Activated T-cell treated with anti-CD3 and anti-CD28 coated beads for 48 hours (primary cell): ENCODE results near the gene SLC6A9.

Experiments
- DNase-seq: peaks from one replicate; pipeline ENCODE4 v3.0.0-alpha.2; 2020; ENCODE audit warnings: low read depth

The SLC6A9 gene

DNA sequence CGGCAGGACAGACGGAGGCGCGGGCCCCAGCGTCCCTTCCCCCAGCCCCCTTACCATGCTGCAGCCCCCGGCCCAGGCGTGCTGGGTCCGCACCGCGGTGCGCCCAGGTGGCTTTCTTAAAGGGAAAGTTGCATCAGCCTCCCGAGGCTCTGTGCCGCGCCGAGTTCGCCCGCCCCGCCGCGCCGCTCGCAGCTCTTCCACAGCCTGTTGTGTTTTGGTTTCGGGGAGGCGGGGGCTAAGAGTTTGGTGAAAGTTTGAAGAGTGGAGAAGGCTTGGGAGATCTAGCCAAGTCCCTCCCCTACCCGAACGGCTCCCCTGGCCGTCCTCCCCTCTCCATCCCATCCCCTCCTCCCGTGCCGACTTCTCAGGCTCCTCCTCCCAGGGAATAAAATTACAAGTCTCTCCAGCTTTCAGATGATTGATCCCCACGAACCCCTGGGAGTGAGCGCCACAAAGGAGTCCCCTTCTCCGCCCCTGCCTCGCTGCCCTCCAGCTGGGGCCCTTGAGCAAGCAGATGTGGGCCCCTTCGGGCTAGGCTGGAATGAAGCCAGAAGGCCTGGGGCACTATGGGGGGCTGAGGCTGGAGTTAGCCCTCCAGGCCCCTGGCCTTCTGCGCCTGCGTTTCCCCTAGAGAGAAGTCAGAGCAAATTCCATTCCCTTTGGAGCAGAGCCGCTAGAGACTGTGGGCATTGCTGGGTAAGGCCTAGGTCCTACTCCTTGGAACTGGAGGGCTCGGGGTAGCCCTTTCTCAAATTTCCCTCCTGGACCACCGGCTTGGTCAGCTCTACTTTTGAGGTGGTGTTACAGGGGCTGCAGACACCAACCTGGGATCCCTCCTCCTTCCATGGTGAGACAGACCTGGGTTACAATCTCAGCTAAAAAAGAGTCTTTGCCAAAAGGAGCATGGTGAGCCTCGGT lies at the start of gene SLC6A9:
SLC6A9 (minus strand) TSS at position 211 of the 918 bp plus-strand sequence. CDS start 7,185 bp downstream, outside the sequence.
- DNase-seq: peak; percentile 44

DNA sequence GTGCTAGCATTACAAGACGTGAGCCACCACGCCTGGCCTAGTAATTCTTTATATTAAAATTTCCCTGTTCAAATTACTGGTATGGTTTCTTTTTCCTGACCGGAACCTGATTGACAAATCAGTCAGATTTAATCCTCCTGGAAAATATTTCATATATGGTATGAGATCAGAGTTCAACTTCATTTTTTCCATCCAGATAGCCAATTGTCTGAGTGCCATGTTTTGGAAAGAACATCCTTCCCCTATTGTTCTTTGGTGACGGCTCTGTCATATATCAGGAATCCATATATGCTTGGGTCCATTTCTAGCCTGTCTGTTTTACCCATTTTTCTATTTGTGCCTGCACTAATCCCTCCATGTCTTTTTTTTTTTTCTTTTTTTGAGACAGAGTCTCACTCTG lies 48.3 kb upstream of the SLC6A9 start:
- no peak for DNase-seq

DNA sequence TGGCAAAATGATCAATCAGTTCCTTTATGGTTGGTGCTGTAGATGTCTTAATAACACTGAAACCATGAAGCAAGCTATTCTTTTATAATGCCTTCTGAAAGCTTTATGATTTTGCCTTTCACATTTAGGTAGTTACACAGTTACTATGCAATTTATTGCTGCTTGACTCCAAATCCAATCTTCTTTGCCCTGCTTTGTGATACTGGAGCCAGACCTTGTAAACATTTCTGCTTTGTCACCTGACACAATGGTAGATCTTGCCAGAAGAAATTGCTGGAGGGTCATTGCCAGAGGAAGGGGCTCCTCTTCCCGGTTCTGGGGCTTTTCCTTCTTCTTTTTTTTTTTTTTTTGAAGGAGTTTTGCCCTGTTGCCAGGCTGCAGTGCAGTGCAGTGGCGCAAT lies 46.8 kb upstream of the SLC6A9 start:
- DNase-seq: no peak

- DNase-seq: no peak
These were observed 46.2 kb upstream of the SLC6A9 start for GRCh38 chr1:44077421-44077820.

DNA sequence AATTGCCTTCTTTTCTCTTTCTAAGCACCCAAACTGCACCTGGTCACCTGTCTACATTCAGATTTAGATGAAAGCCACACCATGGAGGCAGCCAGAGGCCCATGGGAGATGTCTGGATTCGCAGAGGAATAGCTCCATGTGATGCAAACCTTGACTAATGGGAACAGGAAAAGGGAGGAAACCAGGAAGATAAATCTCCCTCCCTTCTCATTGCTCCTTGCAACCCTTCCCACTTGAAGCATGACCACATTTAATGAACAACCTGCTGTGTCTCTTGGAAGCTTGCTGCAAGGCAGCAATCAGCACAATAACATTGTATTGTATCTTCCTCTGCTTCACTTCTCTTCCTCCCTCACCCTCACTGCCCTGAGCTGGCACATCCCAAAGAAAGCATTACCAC lies 44.8 kb upstream of the SLC6A9 start:
- no peak for DNase-seq

GRCh38 chr1:44074415-44074814 lies 43.2 kb upstream of the SLC6A9 start:
- no peak for DNase-seq

DNA sequence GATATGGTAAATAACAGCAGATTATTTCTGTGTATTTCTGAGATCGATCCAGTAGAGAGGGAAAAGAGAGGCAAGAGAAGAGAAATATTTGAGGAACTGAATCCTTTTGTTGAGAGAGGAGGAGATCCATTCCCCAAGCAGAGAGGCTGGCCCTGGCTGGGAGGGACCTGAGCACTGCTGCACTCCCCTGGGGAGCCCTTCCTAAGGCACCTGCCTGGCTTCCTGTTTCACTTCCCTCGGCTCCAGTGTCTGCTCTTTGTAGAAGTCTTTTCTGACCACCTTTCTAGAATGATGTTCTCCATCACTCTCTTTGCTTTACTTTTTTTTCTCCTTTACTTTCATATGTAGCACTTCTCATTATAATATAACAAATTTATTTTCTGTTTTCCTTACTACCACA lies 42.3 kb upstream of the SLC6A9 start:
- DNase-seq: no peak

DNA sequence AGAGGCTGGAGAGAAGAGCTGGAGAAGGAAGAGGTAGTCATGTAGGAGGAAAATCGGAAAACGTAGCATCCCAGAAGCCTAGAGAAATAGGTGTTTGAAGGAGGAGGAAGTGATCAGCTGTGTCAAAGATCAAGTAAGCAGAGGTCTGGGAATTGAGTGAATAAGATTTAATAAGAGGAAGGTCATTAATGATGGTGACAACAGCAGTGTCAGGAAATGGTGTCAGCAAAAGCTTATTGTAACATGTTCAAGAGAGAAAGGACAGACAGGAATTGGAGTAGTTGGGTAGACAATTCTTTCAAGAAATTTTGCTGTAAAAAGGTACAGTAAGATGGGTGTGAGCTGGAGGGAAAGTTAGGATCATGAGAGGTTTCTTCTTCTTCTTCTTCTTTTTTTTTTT lies 41.6 kb upstream of the SLC6A9 start:
- DNase-seq: no peak

- no peak for DNase-seq
These were observed 40.9 kb upstream of the SLC6A9 start for GRCh38 chr1:44072204-44072603.

- DNase-seq: no peak
These were observed 40.2 kb upstream of the SLC6A9 start for GRCh38 chr1:44071461-44071860.

DNA sequence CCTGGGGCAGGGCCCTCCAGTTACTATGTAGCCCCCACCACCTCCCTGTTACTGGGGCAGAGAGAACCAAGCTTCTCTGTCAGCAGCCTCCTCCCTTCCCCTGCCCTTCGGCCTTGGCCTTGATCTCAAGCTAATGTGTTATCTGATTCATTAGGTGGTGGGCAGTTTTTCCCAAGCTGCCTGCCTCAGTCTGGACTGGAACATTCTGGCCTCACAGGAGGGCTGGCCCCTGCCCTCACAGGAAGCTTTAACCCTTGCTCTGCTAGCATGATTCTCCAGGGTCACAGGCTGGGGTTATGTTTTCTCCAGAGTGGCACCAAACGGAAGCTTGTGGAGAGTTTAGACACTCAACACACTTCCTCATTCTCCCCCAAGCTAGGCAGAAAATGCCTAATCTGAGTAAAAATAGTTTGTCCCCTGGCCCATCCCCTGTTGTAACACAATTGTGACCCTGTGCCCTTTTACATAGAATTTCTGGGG lies 37.2 kb upstream of the SLC6A9 start:
- DNase-seq: no peak

DNA sequence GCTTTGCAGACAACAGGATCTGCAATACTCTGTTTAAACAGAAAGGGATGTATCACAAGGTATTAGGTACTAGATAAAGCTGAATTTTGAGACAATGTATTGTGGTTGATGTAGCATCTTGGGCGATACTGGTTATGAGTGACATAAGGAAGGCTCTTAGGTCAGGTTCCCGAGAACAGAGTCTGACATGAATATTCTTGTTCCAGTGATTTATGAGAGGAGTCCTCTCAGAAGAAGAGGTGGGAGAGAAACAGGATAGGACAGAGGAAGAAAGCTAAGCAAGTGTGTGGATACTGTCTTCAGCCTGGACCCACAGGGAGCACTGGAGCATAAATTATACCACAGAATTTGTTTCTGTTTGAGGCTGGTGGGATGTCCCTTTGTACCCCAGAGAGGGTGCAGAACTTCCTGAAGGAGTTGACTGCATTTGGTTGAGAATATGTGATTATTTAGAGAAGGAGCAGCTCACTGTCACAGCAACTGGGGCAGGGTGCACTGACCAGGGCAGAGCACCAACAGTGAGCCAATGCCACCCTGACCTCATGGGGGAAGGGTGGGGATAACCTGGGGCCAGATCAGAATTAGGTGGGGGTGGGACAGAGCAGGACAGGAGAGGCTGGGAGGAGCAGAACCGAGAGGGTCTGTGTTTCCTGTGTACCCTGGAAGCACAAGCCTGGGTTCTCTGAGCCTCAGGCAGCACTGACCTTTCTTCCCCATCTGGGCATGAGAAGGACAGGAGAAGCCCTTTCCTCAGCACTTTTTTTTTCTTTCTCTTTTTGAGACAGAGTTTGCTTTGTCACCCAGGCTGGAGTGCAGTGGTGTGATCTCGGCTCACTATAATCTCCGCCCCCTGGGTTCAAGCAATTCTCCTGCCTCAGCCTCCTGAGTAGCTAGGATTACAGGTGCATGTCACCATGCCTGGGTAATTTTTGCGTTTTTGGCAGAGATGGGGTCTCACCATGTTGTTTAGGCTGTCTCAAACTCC lies 36.3 kb upstream of the SLC6A9 start:
- DNase-seq: no peak

DNA sequence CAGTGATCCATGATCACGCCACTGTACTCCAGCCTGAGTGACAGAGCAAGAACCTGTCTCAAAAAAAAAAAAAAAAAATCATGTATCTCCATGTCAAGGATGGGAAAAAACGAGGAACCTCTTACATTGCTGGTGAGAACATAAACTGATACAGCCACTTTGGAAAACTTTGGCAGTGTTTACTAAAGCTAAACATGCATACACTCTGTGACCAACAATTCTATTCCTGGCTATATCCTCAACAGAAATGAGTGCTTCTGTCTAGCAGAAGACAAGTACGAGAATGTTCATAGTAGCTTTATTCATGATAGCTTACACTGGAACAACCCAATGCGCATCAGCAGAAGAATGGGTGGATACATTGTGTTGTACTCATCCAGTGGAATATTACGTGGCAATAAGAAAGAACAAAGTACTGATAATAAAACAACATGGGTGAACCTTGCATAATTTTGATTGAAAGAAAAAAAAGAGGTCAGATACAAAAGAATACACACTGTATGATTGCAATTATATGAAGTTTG lies 31.5 kb upstream of the SLC6A9 start:
- no peak for DNase-seq

DNA sequence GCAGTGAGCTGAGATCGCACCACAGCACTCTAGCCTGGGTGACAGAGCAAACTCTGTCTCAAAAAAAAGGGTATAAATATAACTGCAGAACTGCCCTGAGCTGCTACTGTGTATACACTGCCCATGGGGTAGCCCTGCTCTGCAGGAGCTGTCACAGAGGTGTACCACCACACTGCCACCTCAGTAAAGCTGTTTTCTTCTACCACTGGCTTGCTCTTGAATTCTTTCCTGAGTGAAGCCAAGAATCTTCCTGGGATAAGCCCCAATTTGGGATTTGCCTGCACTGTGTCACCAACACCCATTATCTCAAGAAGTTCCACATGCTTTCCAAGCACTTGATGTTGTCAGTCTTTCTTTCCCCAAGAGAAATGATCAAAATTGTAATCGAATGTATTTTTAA lies 30.6 kb upstream of the SLC6A9 start:
- no peak for DNase-seq

- DNase-seq: no peak
These were observed 29.6 kb upstream of the SLC6A9 start for GRCh38 chr1:44060830-44061267.

- no peak for DNase-seq
These were observed 28.5 kb upstream of the SLC6A9 start for GRCh38 chr1:44059664-44060355.

DNA sequence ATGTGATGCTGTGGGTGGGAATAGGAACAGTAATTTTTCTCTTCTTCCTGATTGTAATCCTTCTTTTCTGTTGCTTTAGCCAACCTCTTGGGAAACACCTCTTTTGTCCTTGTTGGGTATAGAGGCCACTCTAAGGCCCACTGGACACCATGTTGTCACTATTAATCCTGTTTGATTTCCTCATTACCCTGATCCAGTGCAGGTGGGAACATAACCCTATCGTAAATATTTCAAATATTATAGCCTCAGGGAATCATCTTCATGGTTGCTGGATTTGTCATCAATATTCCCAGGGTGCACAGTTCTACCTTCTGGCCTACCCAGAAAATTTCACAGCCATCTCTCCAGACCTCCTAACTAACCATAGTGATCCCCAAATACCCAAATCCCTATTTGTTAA lies 27.9 kb upstream of the SLC6A9 start:
- DNase-seq: no peak

DNA sequence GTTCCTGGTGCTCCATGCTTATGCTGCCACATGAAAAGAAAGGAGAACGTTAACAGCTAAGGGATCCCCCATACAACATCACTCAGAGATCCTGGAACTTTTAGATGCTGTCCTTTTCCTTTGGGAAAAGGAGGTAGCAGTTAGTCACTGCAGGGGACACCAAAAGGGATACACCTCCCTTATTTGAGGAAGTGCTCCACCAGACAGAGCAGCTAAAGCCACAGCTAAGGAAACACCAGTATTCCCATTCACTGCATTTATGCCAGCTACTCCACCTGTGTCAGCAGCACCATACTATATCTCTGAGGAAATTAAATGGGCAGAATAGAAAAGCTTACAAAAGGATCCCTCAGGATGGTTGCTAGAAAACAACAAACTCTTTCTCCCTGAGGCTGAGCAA lies 26.0 kb upstream of the SLC6A9 start:
- no peak for DNase-seq

DNA sequence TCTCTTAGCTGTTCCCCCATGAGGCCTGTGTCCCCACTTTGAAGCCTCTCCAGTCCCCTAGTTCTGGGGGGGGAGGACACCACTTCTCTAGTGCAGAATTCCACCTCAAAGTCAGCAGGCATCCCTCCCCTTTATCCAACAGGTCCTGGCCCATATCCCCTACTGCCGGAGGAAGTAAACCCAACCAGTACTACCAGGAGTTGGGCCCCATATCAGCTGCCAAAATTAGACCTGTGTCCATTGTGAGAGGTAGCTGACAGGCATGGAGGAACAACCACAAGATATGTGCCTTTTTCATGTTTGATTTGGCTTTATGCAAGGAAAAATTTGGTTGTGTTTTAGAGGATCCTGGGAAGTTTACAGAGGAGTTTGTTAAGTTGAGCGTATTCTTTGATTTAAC lies 22.1 kb upstream of the SLC6A9 start:
- no peak for DNase-seq

GRCh38 chr1:44050261-44050660 lies 19.0 kb upstream of the SLC6A9 start:
- no peak for DNase-seq

- DNase-seq: no peak
These were observed 18.6 kb upstream of the SLC6A9 start for GRCh38 chr1:44049839-44050238.
